ENCODE measurements around the gene FAM25G. TPM values are rescaled to one million over a fixed set of nuclear protein-coding genes. Genes with fewer than 3 reads are reported as not detected.
"Not testable (repeated sequence)": the region's sequence is repeated elsewhere in the genome, so short reads cannot be mapped to it uniquely, and the experiment has no call there.

The FAM25G gene
- total and polyA plus RNA-seq, 2 of the 13 experiments (the other 11 are each of a cell fraction or from before 2014, with no cell fraction given): not detected

- ATAC-seq; BruUV-seq (replicated peaks); POLR2A ChIA-PET; H3K4me2 ChIP-seq (ENCODE audit: low read depth, low read length); H2AFZ ChIP-seq (ENCODE audit: low read length); H3K9ac ChIP-seq (ENCODE audit: insufficient read depth, low read depth, low read length); DNase-seq (ENCODE audit: low spot score); H3K36me3 ChIP-seq (replicated peaks in 1 of 2; ENCODE audit: control insufficient read depth in 1 of 2, insufficient read depth in 2 of 2, low read length in 2 of 2); H3K27me3 ChIP-seq (ENCODE audit: control insufficient read depth in 1 of 2, insufficient read depth in 2 of 2, low read length in 2 of 2); H3K27ac ChIP-seq (ENCODE audit: extremely low read length, insufficient read depth, low read length); in situ Hi-C loops (cut with HindIII; ENCODE audit: extremely low pct_ligation_motif_present, low pct_unique_long_range_greater_than_20kb); intact Hi-C loops (cut with micrococcal nuclease; ENCODE audit: unreplicated experiment); H4K20me1 ChIP-seq (ENCODE audit: insufficient read depth, low read length); H3K9me3 ChIP-seq (ENCODE audit: low read length); H3K4me1 ChIP-seq (ENCODE audit: insufficient read depth, low read length); H3K79me2 ChIP-seq (ENCODE audit: insufficient read depth, low read length); FAIRE-seq; H3K4me3 ChIP-seq (replicated peaks in 1 of 3; ENCODE audit: insufficient read depth in 1 of 3, low read depth in 2 of 3, low read length in 3 of 3); CTCF ChIA-PET (ENCODE audit: low intra/inter-chr PET ratio, low total read pairs): not testable (repeated sequence)
- 61% methylated on average over 6 of the region's 11 CpGs for WGBS (ENCODE audit: low lambda C conversion rate)
Measured at GRCh38 chr10:47483923-47484322, 7.6 kb downstream of the FAM25G start, which contains the start of gene ANXA8. Gene ANXA8 (minus strand): TSS chr10:47484115. CDS start chr10:47483933, 182 bp downstream.

- intact Hi-C loops (cut with micrococcal nuclease; ENCODE audit: unreplicated experiment); CTCF ChIA-PET (ENCODE audit: low intra/inter-chr PET ratio, low total read pairs); H2AFZ ChIP-seq (ENCODE audit: low read length); in situ Hi-C loops (cut with HindIII; ENCODE audit: extremely low pct_ligation_motif_present, low pct_unique_long_range_greater_than_20kb); DNase-seq (ENCODE audit: low spot score); H3K27ac ChIP-seq (ENCODE audit: extremely low read length, insufficient read depth, low read length); H3K4me3 ChIP-seq (replicated peaks in 1 of 3; ENCODE audit: insufficient read depth in 1 of 3, low read depth in 2 of 3, low read length in 3 of 3); FAIRE-seq; H3K9ac ChIP-seq (ENCODE audit: insufficient read depth, low read depth, low read length); H3K27me3 ChIP-seq (ENCODE audit: control insufficient read depth in 1 of 2, insufficient read depth in 2 of 2, low read length in 2 of 2); H3K4me2 ChIP-seq (ENCODE audit: low read depth, low read length); ATAC-seq; H3K36me3 ChIP-seq (replicated peaks in 1 of 2; ENCODE audit: control insufficient read depth in 1 of 2, insufficient read depth in 2 of 2, low read length in 2 of 2); H4K20me1 ChIP-seq (ENCODE audit: insufficient read depth, low read length); H3K79me2 ChIP-seq (ENCODE audit: insufficient read depth, low read length); BruUV-seq (replicated peaks); POLR2A ChIA-PET; H3K4me1 ChIP-seq (ENCODE audit: insufficient read depth, low read length); H3K9me3 ChIP-seq (ENCODE audit: low read length): not testable (repeated sequence)
- whole genome bisulfite sequencing (ENCODE audit: low lambda C conversion rate): no CpG with 5 or more reads among the region's 1 CpG
Measured at GRCh38 chr10:47482367-47482766, 9.1 kb downstream of the FAM25G start.

GRCh38 chr10:47481768-47482181, 9.7 kb downstream of the FAM25G start:
- DNase-seq (ENCODE audit: low spot score); H3K27ac ChIP-seq (ENCODE audit: extremely low read length, insufficient read depth, low read length); intact Hi-C loops (cut with micrococcal nuclease; ENCODE audit: unreplicated experiment); H3K9ac ChIP-seq (ENCODE audit: insufficient read depth, low read depth, low read length); H3K27me3 ChIP-seq (ENCODE audit: control insufficient read depth in 1 of 2, insufficient read depth in 2 of 2, low read length in 2 of 2); FAIRE-seq; H3K79me2 ChIP-seq (ENCODE audit: insufficient read depth, low read length); H4K20me1 ChIP-seq (ENCODE audit: insufficient read depth, low read length); CTCF ChIA-PET (ENCODE audit: low intra/inter-chr PET ratio, low total read pairs); ATAC-seq; POLR2A ChIA-PET; H3K4me1 ChIP-seq (ENCODE audit: insufficient read depth, low read length); in situ Hi-C loops (cut with HindIII; ENCODE audit: extremely low pct_ligation_motif_present, low pct_unique_long_range_greater_than_20kb); BruUV-seq (replicated peaks); H3K4me3 ChIP-seq (replicated peaks in 1 of 3; ENCODE audit: insufficient read depth in 1 of 3, low read depth in 2 of 3, low read length in 3 of 3); H2AFZ ChIP-seq (ENCODE audit: low read length); H3K36me3 ChIP-seq (replicated peaks in 1 of 2; ENCODE audit: control insufficient read depth in 1 of 2, insufficient read depth in 2 of 2, low read length in 2 of 2); H3K4me2 ChIP-seq (ENCODE audit: low read depth, low read length); H3K9me3 ChIP-seq (ENCODE audit: low read length): not testable (repeated sequence)
- WGBS (ENCODE audit: low lambda C conversion rate): no CpG with 5 or more reads among the region's 6 CpGs

DNA sequence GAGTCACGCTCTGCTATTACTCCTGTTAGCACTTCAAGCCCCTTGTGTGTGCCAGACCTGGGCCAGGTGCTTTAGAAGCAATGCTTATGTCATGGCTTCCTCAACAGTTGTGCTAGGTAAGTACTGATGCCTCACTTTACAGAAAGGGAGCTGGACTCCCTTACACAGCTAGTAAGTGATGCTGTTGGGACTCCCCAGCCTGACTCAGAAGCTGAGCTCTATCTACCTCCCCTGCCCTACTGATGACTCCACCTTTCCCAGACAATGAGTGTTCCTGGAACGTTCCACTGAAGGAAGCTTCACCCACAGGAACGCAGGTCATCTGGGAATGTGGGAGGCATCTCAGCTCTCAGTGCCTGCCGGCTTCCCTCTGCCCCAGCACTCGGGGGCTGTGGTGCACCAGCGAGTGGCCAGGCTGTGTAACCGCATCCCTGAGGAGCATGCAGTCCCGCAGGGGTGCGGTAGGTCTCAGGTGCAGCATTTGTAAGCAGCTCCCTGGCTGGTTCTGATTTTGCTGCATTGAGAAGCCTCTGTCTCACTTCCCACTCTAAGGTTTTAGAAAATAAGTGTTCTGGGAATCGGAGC, 10.2 kb downstream of the FAM25G start:
- not testable (repeated sequence) for BruUV-seq (replicated peaks); DNase-seq (ENCODE audit: low spot score)

More for the DNA sequence above, 10.2 kb downstream of the FAM25G start:
- in situ Hi-C loops (cut with HindIII; ENCODE audit: extremely low pct_ligation_motif_present, low pct_unique_long_range_greater_than_20kb); H3K4me3 ChIP-seq (replicated peaks in 1 of 3; ENCODE audit: insufficient read depth in 1 of 3, low read depth in 2 of 3, low read length in 3 of 3); intact Hi-C loops (cut with micrococcal nuclease; ENCODE audit: unreplicated experiment); H3K4me1 ChIP-seq (ENCODE audit: insufficient read depth, low read length); H3K79me2 ChIP-seq (ENCODE audit: insufficient read depth, low read length); CTCF ChIA-PET (ENCODE audit: low intra/inter-chr PET ratio, low total read pairs); H3K9me3 ChIP-seq (ENCODE audit: low read length); POLR2A ChIA-PET; H3K36me3 ChIP-seq (replicated peaks in 1 of 2; ENCODE audit: control insufficient read depth in 1 of 2, insufficient read depth in 2 of 2, low read length in 2 of 2); FAIRE-seq; H3K27ac ChIP-seq (ENCODE audit: extremely low read length, insufficient read depth, low read length); H3K4me2 ChIP-seq (ENCODE audit: low read depth, low read length); H3K27me3 ChIP-seq (ENCODE audit: control insufficient read depth in 1 of 2, insufficient read depth in 2 of 2, low read length in 2 of 2); H2AFZ ChIP-seq (ENCODE audit: low read length); H3K9ac ChIP-seq (ENCODE audit: insufficient read depth, low read depth, low read length); H4K20me1 ChIP-seq (ENCODE audit: insufficient read depth, low read length): not testable (repeated sequence)
- no CpG with 5 or more reads among the region's 10 CpGs for WGBS (ENCODE audit: low lambda C conversion rate)
- peak; percentile 76 for ATAC-seq

Measured in HepG2 (cell line).